ENCODE data around the gene MOCS1.

- TF ChIP-seq CTCF (IDR thresholded peaks at IDR 0.05) (no peak), SIN3A (IDR thresholded peaks at IDR 0.05; ENCODE audit: borderline replicate concordance, low read depth, low read length) (no peak), POLR2AphosphoS5 (IDR thresholded peaks at IDR 0.05; ENCODE audit: low read depth, low read length) (no peak), NRF1 (IDR thresholded peaks at IDR 0.05; ENCODE audit: low read depth, low read length) (no peak), EZH2phosphoT487 (IDR thresholded peaks at IDR 0.05; ENCODE audit: borderline replicate concordance, low read depth) (no peak), YY1 (IDR thresholded peaks at IDR 0.05; ENCODE audit: low read depth) (no peak), RXRA (IDR thresholded peaks at IDR 0.05; ENCODE audit: borderline replicate concordance, low read depth) (no peak), TAF1 (IDR thresholded peaks at IDR 0.05; ENCODE audit: borderline replicate concordance, low read depth, low read length) (no peak), RCOR1 (IDR thresholded peaks at IDR 0.05; ENCODE audit: low read length) (no peak), TCF12 (IDR thresholded peaks at IDR 0.05) (no peak)
These were observed 41.0 kb downstream of the MOCS1 start for GRCh38 chr6:39893286-39893685.

Data from SK-N-SH (cell line).